Measurements from ENCODE around the gene CXCL17. TPM values are rescaled to one million over a fixed set of nuclear protein-coding genes. Genes with fewer than 3 reads are reported as not detected.

CXCL17 gene
- polyA plus RNA-seq, 1 experiment = not detected

- ChIA-PET CTCF (interaction anchor here (0.9 to 1.8 kb wide), 3 partner anchors 16 to 187 kb away, joined by 3 to 5 read pairs (median 4); no protein-coding TSS in a partner anchor), POLR2A (no interaction called here)
- TF ChIP-seq CTCF (IDR thresholded peaks at IDR 0.05; ENCODE audit: low read depth, low read length) = peak; percentile 59
- no peak overlapping the region for H3K4me3 ChIP-seq (ENCODE audit: low read depth, low read length)
- H3K9me3 ChIP-seq (ENCODE audit: control insufficient read depth, insufficient read depth, low read length) = no peaks in the 10 kb centered on the region
- H3K27ac ChIP-seq (ENCODE audit: low read depth, low read length) = no peak overlapping the region
- no peak for DNase-seq (ENCODE audit: low read depth, low spot score)
- H3K27me3 ChIP-seq (ENCODE audit: control insufficient read depth, insufficient read depth, low read length) = no peaks in the 10 kb centered on the region
Observed at GRCh38 chr19:42433503-42434260, 9.1 kb downstream of the CXCL17 start.

- ChIA-PET CTCF (interaction anchor here (2.1 kb wide), 1 partner anchor 9 kb away, joined by 10 read pairs; no protein-coding TSS in a partner anchor), POLR2A (no interaction called here)
- no peak for DNase-seq (ENCODE audit: low read depth, low spot score)
- H3K27me3 ChIP-seq (ENCODE audit: control insufficient read depth, insufficient read depth, low read length) = no peaks in the 10 kb centered on the region
- TF ChIP-seq CTCF (IDR thresholded peaks at IDR 0.05; ENCODE audit: low read depth, low read length) = no peak
- no peak overlapping the region for H3K27ac ChIP-seq (ENCODE audit: low read depth, low read length)
- no peaks in the 10 kb centered on the region for H3K9me3 ChIP-seq (ENCODE audit: control insufficient read depth, insufficient read depth, low read length)
- no peak overlapping the region for H3K4me3 ChIP-seq (ENCODE audit: low read depth, low read length)
Observed at GRCh38 chr19:42431486-42431885, 11.3 kb downstream of the CXCL17 start.

- TF ChIP-seq CTCF (IDR thresholded peaks at IDR 0.05; ENCODE audit: low read depth, low read length) = no peak
- no peak overlapping the region for H3K4me3 ChIP-seq (ENCODE audit: low read depth, low read length)
- no peak for DNase-seq (ENCODE audit: low read depth, low spot score)
- H3K9me3 ChIP-seq (ENCODE audit: control insufficient read depth, insufficient read depth, low read length) = peaks cover 9% of the 10 kb centered on the region
- peaks cover 4% of the 10 kb centered on the region for H3K27me3 ChIP-seq (ENCODE audit: control insufficient read depth, insufficient read depth, low read length)
- POLR2A ChIA-PET = interaction anchor here (0.7 kb wide), 1 partner anchor 12 kb away, joined by 3 read pairs; no protein-coding TSS in a partner anchor
- H3K27ac ChIP-seq (ENCODE audit: low read depth, low read length) = no peak overlapping the region
- CTCF ChIA-PET = interaction anchor here (1.6 to 1.8 kb wide), 2 partner anchors 10 to 12 kb away, joined by 5 to 8 read pairs; no protein-coding TSS in a partner anchor
Observed at GRCh38 chr19:42428676-42429075, 14.1 kb downstream of the CXCL17 start.

- ChIA-PET POLR2A (no interaction called here), CTCF (interaction anchor here (0.6 to 1.8 kb wide), 2 partner anchors 13 to 292 kb away, joined by 4 to 8 read pairs; no protein-coding TSS in a partner anchor)
- no peak within 1 kb of the TSS for H3K27ac ChIP-seq (ENCODE audit: low read depth, low read length)
- TF ChIP-seq CTCF (IDR thresholded peaks at IDR 0.05; ENCODE audit: low read depth, low read length) = no peak
- peaks cover 4% of the 10 kb centered on the region for H3K27me3 ChIP-seq (ENCODE audit: control insufficient read depth, insufficient read depth, low read length)
- H3K9me3 ChIP-seq (ENCODE audit: control insufficient read depth, insufficient read depth, low read length) = peaks cover 10% of the 10 kb centered on the region
- H3K4me3 ChIP-seq (ENCODE audit: low read depth, low read length) = no peak within 1 kb of the TSS
- DNase-seq (ENCODE audit: low read depth, low spot score) = no peak
Observed at GRCh38 chr19:42427313-42427712, 15.4 kb downstream of the CXCL17 start, which contains the start of gene LIPE. TSS of gene LIPE (minus strand) at chr19:42427388. CDS start at chr19:42427149, 239 bp downstream.

- CTCF ChIA-PET = interaction anchor here (0.6 to 1.4 kb wide), 3 partner anchors 12 to 287 kb away, joined by 3 to 7 read pairs (median 6); no protein-coding TSS in a partner anchor
- H3K9me3 ChIP-seq (ENCODE audit: control insufficient read depth, insufficient read depth, low read length) = peaks cover 10% of the 10 kb centered on the region
- no peak overlapping the region for H3K27ac ChIP-seq (ENCODE audit: low read depth, low read length)
- H3K4me3 ChIP-seq (ENCODE audit: low read depth, low read length) = no peak overlapping the region
- no peak for DNase-seq (ENCODE audit: low read depth, low spot score)
- POLR2A ChIA-PET = no interaction called here
- H3K27me3 ChIP-seq (ENCODE audit: control insufficient read depth, insufficient read depth, low read length) = peaks cover 4% of the 10 kb centered on the region
- TF ChIP-seq CTCF (IDR thresholded peaks at IDR 0.05; ENCODE audit: low read depth, low read length) = no peak
Observed at GRCh38 chr19:42426643-42427042, 16.1 kb downstream of the CXCL17 start.

All from AG04450 (cell line).